ENCODE results near the gene IVNS1ABP. TPM values are rescaled to one million over a fixed set of nuclear protein-coding genes. Genes with fewer than 3 reads are reported as not detected.

Gene IVNS1ABP
- total and polyA plus RNA-seq, 8 donors, result 22.9 to 53.9 (median 35.2) TPM

DNA sequence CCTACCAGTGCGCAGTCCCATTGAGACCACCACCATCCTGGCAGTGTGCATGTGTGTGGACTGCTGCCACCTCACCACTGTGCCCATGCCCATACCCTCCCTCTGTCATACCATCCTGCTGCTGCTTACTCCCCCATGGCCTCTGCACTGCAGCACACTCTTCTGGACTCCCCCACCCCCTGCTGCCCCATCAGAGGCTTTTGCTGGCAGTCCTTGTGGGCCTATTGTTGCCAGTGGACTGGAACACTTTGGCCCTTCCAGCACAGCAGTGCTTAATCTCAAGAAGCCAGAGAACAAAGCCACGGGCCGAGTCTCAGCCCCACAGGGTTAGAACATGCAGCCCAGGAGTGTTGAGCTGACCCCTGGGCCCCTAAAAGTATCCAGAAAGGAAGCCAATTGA, 41.9 kb upstream of the IVNS1ABP start:
- Histone ChIP-seq H3K4me3 (no peak overlapping the region), H3K9me3 (no peaks in the 10 kb centered on the region), H3K4me1 (no peaks in the 10 kb centered on the region), H3K27ac (no peak overlapping the region), H3K36me3 (no peaks in the 10 kb centered on the region), H3K27me3 (no peaks in the 10 kb centered on the region)
- TF ChIP-seq, protein P1, sequence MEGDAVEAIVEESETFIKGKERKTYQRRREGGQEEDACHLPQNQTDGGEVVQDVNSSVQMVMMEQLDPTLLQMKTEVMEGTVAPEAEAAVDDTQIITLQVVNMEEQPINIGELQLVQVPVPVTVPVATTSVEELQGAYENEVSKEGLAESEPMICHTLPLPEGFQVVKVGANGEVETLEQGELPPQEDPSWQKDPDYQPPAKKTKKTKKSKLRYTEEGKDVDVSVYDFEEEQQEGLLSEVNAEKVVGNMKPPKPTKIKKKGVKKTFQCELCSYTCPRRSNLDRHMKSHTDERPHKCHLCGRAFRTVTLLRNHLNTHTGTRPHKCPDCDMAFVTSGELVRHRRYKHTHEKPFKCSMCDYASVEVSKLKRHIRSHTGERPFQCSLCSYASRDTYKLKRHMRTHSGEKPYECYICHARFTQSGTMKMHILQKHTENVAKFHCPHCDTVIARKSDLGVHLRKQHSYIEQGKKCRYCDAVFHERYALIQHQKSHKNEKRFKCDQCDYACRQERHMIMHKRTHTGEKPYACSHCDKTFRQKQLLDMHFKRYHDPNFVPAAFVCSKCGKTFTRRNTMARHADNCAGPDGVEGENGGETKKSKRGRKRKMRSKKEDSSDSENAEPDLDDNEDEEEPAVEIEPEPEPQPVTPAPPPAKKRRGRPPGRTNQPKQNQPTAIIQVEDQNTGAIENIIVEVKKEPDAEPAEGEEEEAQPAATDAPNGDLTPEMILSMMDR (IDR thresholded peaks at IDR 0.05), result no peak
- ATAC-seq (no peak), FAIRE-seq (no peak), DNase-seq (no peak)
- WGBS, 2 donors, result 93 to 95% methylated on average over 3 of the region's 3 CpGs
- intact Hi-C loops (cut with DNase I), result no loop called here

DNA sequence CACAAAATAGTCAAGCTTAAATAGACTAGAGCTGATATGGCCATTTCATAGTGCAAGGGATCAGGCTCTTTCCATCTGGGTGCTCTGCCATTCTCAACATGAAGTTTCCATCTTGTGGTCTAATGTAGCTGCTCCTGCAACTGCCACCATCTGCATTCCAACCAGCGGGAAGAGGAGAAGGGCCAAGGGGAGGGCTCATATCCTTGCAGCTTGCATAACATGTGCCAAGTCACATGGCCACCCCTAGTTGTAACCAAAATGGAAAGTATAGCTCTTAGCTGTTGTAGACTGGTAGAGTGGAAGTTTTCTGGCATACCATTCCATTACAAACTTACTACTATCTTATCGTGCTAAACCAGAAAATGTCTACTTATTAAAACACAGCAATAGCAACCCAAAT, 38.9 kb upstream of the IVNS1ABP start:
- H3K9me3 ChIP-seq, result no peaks in the 10 kb centered on the region
- H3K4me1 ChIP-seq, result no peaks in the 10 kb centered on the region
- FAIRE-seq (no peak), ATAC-seq (no peak), DNase-seq (no peak)
- TF ChIP-seq, protein P1 (IDR thresholded peaks at IDR 0.05), result no peak
- H3K27ac ChIP-seq, result no peak overlapping the region
- H3K27me3 ChIP-seq, result no peaks in the 10 kb centered on the region
- intact Hi-C loops (cut with DNase I), result no loop called here
- WGBS, 2 donors, result 87 to 88% methylated on average over 2 of the region's 2 CpGs
- no peaks in the 10 kb centered on the region for H3K36me3 ChIP-seq
- no peak overlapping the region for H3K4me3 ChIP-seq

DNA sequence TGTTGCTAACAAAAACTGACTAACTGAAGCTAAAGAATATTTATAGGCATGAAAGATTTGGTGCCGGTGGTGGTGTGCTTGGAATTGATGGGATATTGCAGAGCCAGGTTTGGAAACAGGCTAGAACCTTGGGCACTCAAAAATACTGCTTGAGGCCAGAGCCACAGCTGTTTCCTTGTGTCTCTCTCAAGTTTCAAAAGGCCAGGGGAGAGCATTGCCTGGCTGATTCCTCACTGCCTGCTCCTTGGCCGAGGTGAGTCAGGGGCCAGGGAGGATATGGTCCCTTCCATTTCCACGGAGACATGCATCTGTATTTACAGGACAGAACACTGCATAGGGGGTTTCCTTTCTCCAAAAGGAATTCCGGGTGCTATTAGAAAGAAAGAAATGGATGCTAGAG, 36.1 kb upstream of the IVNS1ABP start:
- Histone ChIP-seq H3K27me3 (no peaks in the 10 kb centered on the region), H3K36me3 (no peaks in the 10 kb centered on the region), H3K9me3 (no peaks in the 10 kb centered on the region), H3K4me1 (peaks cover 0 to 9% (median 0%) of the 10 kb centered on the region in 3 donors), H3K27ac (no peak overlapping the region), H3K4me3 (no peak overlapping the region)
- intact Hi-C loops (cut with DNase I), result no loop called here
- WGBS, 2 donors, result 91% methylated on average over 4 of the region's 4 CpGs
- DNase-seq, result no peak
- ATAC-seq, result no peak
- TF ChIP-seq, protein P1 (IDR thresholded peaks at IDR 0.05), result no peak
- FAIRE-seq, result no peak

DNA sequence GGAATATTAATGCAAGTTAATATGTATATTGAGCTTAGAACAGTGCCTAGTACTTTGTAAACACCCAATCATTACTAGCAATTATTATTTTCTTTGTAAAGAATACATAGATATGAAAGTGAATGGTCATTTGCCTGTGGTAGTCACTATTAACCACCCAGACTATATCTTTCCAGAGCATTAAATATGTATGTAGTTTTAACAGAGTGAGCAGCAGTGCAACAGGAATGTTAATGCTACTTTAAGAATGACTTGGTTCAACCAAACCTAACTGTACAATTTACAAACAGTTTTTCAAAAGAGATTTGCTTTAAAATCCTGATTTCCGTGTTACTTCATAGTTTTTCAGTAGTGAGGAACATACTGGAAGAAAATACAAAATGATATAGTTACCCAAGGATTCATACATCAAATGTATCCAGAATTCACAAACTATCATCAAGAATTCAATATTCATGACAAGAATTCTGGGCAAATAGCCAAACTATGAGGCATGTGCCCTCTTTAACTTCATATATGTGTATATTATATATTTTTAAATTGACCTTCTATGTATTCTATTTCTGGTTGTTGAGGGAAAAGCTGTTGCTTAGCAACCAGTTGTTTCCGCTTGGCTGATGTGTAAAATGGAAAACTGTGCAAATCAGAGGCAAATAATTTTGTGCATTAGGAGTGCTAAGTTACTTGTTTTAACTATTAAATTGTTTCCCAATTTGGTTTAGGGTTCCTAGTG, 34.9 kb upstream of the IVNS1ABP start:
- H3K36me3 ChIP-seq, result no peaks in the 10 kb centered on the region
- no peak overlapping the region for H3K27ac ChIP-seq
- peaks cover 0 to 9% (median 0%) of the 10 kb centered on the region in 3 donors for H3K4me1 ChIP-seq
- TF ChIP-seq, protein P1 (IDR thresholded peaks at IDR 0.05), result no peak
- DNase-seq (no peak), ATAC-seq (peak in 1 of 4 donors; percentile 32), FAIRE-seq (no peak)
- intact Hi-C loops (cut with DNase I), result no loop called here
- no peaks in the 10 kb centered on the region for H3K9me3 ChIP-seq
- no peaks in the 10 kb centered on the region for H3K27me3 ChIP-seq
- WGBS, 2 donors, result 83 to 88% methylated on average over 2 of the region's 2 CpGs
- no peak overlapping the region for H3K4me3 ChIP-seq

DNA sequence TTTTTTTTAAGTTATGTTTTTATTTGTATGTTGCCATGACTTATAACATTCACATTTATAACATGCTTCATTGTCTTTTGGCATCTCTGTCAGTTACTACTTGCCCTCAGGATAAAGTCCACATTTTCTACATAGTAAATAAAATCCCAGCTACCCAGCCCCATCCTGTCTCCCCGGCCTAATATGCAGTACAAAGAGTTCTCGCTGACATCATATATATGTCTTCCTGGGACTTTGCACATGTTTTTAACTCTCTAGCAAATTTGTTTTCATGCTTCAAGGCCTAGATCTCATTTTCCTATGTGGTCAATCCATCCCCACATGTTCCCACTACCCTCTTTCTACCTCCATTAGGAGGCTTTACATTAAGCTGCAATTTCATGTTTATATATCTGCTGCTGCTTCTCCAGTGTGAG, 33.0 kb upstream of the IVNS1ABP start:
- H3K27ac ChIP-seq, result no peak overlapping the region
- FAIRE-seq (no peak), DNase-seq (no peak), ATAC-seq (no peak)
- TF ChIP-seq, protein P1 (IDR thresholded peaks at IDR 0.05), result no peak
- intact Hi-C loops (cut with DNase I), result no loop called here
- H3K9me3 ChIP-seq, result no peaks in the 10 kb centered on the region
- no peaks in the 10 kb centered on the region for H3K27me3 ChIP-seq
- peaks cover 0 to 9% (median 0%) of the 10 kb centered on the region in 3 donors for H3K4me1 ChIP-seq
- H3K4me3 ChIP-seq, result no peak overlapping the region
- H3K36me3 ChIP-seq, result no peaks in the 10 kb centered on the region
- WGBS, 2 donors, result 76 to 92% methylated on average over 2 of the region's 2 CpGs

Measured in pancreas (tissue), 10 donors.